IPS DF 4.7 (cell line): ENCODE measurements around the gene AQP2.

Source experiments
- DNase-seq: peaks from one replicate; pipeline ENCODE4 v3.0.0-alpha.2; 2013; ENCODE audit warnings: low spot score; ENCODE audit errors: extremely low read depth

Gene AQP2

GRCh38 chr12:49950273-49951251 is at the start of gene AQP2:
Gene AQP2 (plus strand): TSS chr12:49950737. CDS start chr12:49950831, 94 bp downstream.
- no peak for DNase-seq

GRCh38 chr12:49901026-49901425 is 49.5 kb upstream of the AQP2 start:
- no peak for DNase-seq

GRCh38 chr12:49901986-49902385 is 48.6 kb upstream of the AQP2 start:
- DNase-seq: no peak

- no peak for DNase-seq
These were observed 47.9 kb upstream of the AQP2 start for GRCh38 chr12:49902399-49903350.

- no peak for DNase-seq
These were observed 47.2 kb upstream of the AQP2 start for GRCh38 chr12:49903351-49903699.

GRCh38 chr12:49903700-49904423 is 46.7 kb upstream of the AQP2 start, which contains the start of gene FAIM2:
Gene FAIM2 (minus strand): TSS chr12:49903900. CDS start chr12:49903792, 108 bp downstream.
- no peak for DNase-seq

GRCh38 chr12:49904601-49905000 is 45.9 kb upstream of the AQP2 start:
- no peak for DNase-seq

- no peak for DNase-seq
These were observed 44.7 kb upstream of the AQP2 start for GRCh38 chr12:49905718-49906314.

GRCh38 chr12:49907352-49907751 is 43.2 kb upstream of the AQP2 start:
- DNase-seq: no peak

GRCh38 chr12:49909356-49909755 is 41.2 kb upstream of the AQP2 start:
- no peak for DNase-seq

- DNase-seq: peak; percentile 62
These were observed 40.7 kb upstream of the AQP2 start for GRCh38 chr12:49909826-49910225.

- no peak for DNase-seq
These were observed 40.0 kb upstream of the AQP2 start for GRCh38 chr12:49910331-49911212.

GRCh38 chr12:49911213-49911605 is 39.3 kb upstream of the AQP2 start:
- DNase-seq: no peak

GRCh38 chr12:49912345-49913255 is 37.9 kb upstream of the AQP2 start:
- no peak for DNase-seq

- no peak for DNase-seq
These were observed 34.2 kb upstream of the AQP2 start for GRCh38 chr12:49916129-49916919.

- DNase-seq: no peak
These were observed 33.3 kb upstream of the AQP2 start for GRCh38 chr12:49917166-49917787.

- no peak for DNase-seq
These were observed 32.8 kb upstream of the AQP2 start for GRCh38 chr12:49917788-49918173.
